HPDE6-E6E7 (cell line): ENCODE data around the gene NHS.
A peak's percentile ranks its signal among the peaks of the same experiment; 100 is the strongest.

Source experiments
- DNase-seq: peaks from one replicate; pipeline ENCODE4 v3.0.0; 2011; ENCODE audit warnings: missing footprints; ENCODE audit errors: extremely low spot score

NHS gene

DNA sequence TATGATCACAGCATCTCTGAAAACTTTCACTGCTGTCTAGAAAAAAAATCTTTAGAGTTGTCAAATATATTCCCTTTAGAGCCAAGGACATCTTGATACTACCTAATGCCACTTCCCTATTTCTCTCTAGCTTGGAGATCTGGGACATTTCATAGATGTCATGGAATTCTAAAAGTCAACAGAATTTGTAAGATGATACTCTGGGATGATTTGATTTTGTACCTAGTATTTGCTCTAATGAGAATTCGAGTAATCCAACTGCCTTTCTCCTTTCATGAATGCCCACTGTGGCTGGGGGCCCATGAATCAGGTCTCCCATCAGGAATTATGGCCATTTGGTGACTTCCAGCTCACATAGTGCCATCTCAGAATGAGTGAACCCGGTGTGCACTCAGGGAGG, 73.2 kb downstream of the NHS start:
- no peak for DNase-seq

DNA sequence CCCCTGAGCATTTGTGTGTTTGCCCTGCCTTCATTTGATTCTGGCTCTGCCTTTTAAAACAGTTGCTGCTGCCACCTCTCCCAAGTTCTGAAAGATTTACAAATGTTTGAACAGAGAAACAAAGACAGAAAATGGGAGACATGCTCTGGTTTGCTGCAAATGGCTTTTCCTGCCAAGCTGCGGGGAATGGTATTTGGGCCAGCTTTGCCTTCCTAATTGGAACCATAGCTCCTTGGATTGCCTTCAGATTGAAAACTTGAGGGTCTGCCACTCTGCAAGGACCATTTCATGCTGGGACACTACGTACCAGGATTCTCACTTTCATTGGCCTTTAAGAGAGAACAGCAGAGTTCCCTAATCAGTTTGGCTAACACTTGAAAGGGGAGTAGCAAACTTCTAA, 74.9 kb downstream of the NHS start:
- DNase-seq: no peak

DNA sequence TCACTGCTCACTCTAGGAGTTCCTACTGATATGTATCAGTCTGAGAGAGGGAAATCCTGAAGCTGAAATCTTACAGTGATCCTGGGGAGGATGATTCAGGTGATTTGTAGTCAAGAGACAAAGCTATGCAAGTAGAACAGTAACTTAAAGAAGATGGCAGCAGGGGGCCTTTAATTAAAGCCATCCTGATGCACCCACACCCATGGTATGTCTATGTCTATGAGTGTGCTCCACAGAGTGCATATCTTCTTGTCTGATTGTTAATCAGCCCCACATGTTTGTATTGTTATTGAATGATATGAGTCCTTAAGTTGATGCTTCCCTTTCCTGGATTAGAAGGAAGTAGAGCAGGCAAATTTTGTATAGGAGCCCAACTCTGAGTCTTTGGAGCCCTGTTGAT, 78.8 kb downstream of the NHS start:
- DNase-seq: no peak

DNA sequence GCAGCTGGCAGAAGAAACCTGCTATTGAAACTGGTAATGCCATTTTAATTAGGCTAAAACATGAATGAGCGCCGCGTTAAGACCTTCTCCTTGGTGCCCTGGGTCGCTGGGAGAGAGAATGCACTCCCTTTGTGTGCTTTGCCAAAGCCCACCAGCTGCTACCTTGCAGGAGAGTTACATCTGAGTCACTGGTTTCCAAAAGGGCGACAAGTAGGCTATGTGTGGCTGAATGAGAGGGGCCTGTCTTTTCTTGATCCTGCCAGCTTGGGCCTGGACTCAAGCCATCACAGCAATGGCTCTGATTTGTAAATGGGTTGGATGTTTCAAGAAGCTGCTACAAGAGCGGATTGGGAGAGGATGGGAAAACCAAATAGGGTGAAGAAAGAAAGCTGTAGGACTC, 81.5 kb downstream of the NHS start:
- no peak for DNase-seq

DNA sequence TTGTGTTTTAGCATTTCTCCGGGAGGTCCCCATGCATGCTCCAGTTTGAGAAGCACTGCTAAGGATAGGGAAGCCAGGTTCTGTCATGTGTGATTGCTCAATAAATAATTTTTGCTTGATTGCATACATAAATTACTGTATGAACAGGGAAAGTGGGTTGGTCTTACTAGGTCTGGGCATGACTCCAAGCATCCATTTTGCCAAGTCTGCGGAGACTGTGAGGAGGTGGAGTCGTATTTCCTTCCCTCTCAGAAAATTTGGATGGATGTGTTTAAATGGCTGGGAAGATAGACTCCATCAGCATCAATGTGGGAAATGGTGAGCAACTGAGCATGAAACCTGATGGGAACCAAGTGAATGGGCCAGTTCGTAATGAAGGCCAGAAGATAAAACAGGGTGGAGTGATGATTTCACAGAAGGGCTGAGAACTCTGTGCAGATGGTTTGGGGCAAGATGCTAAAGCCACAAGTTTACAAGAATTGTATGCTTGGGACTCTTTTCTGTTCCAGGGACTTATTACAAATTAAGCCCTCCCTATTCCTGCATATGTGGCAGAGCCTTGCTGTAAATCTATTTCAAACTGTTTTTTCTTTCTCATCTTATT, 84.1 kb downstream of the NHS start:
- DNase-seq: no peak

DNA sequence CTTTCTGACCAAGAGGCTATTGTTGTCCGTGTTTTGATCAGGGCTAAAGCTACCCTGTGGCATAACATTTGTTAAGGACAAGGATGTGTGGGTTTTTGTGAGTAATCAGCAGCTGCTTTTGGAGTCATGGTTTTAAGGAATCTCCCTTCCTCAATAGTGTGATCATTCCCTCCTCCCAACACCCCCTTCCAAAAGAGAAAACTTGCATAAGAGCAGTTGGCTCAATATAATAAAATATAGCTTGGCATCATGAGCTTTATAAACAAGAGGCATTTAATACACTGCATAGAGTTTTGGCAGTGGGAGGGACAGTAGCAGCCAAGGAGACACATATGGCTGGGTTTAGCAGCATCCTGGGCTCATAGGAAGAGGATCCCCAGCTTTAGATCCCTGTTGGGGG, 84.7 kb downstream of the NHS start:
- DNase-seq: no peak

DNA sequence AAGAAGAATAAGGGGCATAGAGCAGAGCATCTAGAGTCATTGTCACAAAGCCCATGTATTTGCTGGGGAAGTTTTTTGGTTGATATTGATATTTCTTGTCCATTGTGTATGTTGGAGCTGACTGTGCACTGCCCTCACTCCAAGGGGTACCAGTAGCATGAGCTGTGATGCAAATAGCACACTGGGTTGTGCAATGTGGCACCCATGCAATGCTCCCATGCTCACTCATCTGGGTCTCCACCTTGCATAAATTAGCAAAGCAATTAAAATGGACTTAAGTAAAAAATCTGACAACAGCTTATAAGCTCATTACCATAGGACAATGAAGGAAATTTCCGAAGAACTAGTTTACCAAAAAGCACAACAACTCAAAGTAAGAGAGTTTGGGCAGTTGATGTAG, 87.9 kb downstream of the NHS start:
- no peak for DNase-seq

DNA sequence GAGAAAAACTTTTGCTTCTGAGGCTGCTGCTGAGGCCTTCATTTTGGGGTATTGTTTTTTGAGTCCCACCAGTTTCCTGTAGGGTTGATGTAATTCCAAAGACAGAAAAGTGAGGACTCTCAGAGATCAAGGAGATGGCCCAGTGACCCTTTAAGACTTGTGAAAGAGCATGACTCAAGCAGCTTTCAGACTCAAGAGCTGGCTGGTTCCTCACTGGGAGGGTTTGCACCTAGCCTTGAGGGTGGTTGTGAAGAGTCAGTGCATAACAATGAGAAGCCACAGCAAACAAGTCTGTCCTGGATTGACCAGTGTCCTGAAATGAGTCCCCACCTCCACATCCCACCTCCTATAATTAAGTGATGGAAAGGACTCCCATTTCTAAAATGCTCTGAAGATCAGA, 89.2 kb downstream of the NHS start:
- DNase-seq: peak; percentile 13

DNA sequence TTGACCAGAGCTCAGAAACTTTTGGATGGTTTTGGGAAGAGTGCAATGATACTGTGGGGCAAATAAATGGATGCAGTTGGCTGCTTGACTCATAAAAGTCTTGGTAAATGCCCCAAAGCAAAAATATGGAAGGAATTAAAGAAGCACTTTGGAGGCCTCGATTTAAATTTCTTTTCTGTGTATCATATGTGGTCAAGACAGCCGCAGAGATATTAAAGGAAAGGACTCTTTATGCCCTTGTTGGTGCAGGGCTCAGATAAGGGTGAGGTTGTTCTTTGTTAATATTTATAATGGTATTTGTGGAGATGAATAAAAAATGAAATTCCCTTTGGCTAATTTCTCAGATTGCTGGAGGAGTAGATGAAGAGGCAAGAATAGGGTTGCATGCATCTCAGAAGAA, 90.2 kb downstream of the NHS start:
- DNase-seq: no peak

DNA sequence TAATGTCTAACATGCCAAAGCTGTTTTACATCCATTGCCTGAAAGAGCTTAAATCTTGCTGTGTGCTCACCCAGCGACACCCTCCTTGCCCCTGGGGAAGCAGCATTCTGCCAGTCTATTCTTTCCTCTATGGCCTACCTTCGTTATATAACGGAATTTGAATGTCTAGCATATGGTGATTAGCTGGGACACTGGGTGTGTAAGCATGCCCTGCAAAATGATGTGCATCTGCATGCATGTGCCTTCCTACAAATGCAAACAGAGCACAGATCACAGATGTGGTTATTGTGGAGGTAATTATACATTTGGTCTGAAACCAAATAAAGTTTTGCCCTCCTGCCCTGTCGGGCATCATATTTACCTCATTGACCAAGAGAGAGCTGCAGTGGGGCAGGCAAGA, 90.8 kb downstream of the NHS start:
- no peak for DNase-seq

DNA sequence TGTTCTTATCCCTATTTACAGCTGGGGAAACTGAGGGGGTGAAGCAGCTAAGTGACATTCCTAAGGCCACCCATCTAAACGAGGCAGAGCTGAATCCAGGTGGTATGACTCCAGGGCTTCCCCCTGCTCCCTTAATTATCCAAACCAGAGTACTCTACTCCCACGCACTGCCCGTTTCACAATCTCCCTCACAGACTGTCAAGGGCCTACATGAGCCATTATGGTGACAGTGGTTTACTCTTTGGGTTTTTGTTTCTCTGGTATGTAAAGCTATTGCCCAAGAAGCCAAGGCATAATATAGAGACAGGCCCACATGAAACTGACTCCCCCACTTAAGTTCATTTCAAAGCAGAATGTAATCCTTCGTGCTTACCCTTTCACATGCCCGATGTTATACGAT, 95.1 kb downstream of the NHS start:
- no peak for DNase-seq

DNA sequence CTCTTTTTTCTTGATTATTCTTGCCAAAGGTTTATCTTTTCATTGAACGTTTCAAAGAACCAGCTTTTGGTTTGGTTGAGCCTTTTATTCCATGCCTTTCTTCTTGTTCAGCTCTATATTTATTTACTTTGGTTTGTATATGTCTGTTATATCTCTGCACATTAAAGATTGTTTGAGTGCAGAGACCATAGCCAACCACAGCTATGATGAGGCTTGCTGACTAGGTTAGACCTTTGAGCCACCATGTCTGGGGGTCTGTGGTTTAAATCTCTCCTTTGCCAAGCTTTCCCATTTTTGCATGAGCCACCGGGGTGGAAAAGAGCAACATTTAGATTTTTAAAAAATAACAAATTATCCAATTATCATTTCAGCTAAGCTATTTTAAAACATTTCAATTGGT, 96.1 kb downstream of the NHS start:
- no peak for DNase-seq

DNA sequence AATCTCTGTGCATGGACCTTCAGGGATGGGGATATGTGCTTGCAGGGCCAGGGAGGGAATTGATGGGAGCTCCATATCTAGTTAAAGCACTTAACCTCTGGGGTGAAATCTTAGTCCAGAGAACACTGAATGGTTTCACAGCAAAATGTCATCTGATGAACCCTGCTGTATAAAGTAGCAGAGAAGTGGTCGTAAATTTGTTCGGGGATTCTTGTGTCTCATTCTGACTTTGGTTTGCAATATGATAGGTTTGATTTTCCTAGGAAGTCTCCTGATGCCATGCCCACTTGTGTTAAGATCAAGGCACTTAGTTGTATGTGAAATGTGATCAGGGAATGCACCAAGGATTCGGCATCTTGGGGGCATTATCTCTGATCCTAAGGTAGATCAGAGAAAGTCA, 96.9 kb downstream of the NHS start:
- no peak for DNase-seq

DNA sequence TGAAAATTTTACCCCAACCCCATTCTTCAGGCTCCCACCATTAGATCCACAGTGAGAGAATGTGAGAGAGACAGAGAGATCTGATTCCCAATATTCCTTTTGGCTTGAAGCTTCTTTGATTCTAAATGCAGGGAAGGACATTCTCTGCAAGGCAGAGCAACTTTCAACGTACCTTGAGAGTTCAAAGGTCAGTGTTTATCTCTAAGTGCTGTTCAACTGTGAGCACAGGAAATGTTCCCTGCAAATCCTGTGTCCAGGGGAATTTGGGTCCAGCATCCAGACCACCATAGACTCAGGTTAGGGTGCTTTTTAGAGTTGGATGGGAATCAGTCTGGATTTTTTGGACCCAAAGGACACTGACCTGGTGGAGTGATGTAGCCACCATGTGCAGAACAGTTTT, 97.4 kb downstream of the NHS start:
- DNase-seq: no peak

DNA sequence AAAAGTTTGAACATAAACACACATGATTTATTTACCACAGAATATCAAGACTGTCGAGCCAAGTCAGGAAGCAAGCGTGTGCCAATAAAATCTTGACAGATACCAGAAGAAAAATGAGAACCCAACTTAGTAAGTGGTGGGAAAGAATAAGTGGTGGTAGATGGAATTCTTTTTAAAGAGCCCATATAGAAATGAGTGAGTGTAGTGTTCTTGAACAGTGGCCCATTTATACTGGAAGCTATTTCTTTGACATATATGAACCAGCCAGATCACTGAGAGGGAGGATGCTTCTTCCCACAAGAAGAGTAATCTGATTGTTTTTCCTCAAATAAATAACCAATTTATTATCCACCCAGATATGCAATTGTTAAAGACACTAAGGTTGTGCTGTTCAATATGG, 98.0 kb downstream of the NHS start:
- DNase-seq: no peak

DNA sequence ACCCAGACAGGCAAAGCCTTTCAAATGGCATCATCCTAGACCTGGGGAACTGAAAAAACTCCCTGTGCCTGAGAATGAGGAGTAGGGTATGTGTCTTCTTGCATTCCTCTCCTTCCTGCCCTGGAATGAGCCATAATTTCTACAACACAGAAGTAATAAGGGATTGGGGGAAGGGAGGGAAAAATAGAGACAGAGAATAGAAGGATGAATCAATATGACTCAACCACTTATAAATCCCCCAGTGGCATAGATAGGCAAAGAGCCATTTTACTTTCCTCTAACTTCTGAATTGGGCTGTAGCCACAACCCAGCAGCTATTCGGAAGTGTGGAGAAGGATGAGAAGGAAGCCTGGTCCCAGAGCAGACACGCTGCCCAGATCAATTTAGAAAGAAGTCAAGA, 99.9 kb downstream of the NHS start:
- no peak for DNase-seq

DNA sequence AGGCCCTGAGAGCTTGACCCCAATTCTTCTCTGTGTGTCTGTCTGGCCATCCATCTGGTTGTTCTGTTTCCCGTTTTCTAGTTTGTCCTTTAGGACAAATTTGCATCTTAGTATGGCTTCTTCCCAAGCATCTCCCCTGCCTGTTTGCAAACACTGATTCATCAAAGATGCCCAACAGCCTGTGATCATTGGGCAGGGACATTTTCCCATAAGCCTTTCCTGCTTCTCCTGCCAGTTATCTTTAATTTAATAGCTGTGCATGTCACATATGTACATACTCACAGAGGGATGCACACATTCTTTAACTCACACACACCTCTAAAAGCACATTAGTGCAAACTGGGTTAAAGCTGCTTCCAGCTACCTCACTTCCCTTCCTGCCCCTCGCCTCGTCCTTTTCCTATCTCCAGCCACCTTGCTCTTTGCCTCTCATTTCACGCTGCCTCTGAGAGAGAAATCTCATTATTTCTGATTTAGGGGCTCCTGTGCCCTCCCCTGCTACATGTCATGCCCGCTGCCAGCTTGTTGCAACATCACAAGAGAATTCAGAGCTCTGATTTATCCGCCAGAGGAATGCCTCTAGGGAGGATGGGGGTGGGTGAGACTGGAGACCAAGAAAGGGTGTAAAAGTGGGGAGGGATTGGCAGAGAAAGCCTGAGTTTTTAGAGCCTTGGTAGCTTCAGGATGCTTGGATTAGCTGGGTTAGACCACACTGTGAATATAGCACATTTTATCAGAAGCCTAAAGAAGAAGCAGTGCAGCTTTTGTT, 100.6 kb downstream of the NHS start:
- DNase-seq: no peak

DNA sequence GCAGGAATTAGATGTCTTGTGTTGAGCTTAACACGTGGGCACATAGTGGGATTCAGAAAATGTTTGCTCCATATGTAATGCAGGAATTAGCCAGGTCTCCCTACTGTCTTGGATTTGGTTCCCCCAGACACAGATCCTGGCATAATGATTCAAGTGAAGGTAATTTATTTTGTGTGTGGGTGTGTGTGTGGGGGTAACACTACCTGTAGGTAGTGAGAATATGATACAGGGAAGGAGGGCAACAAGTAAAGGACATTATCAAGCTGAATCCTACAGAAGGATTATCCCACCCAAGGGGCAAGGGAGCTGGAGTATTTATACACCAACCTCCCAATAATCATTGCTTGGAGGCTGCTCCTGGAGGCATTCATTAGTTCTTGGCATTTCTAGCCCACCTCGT, 101.4 kb downstream of the NHS start:
- no peak for DNase-seq

DNA sequence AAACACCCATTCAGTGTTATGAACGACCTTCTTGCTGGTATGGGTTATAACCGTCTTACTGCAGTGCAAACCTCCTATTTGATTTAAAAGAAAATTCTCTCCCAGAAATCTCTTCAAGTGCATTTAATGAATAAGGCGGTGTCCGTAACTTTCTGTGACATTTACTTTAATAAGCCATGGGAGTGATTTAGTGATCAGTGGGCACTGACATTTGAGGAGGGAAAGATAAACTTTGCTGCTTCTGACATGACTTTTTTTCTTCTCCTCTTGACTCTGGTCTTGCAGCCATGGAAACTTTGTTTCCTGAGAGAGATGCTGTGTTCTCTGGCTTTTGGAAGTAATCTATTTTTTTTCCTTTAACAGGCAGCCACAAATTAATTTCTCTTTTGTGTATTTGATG, 106.1 kb downstream of the NHS start:
- DNase-seq: no peak

DNA sequence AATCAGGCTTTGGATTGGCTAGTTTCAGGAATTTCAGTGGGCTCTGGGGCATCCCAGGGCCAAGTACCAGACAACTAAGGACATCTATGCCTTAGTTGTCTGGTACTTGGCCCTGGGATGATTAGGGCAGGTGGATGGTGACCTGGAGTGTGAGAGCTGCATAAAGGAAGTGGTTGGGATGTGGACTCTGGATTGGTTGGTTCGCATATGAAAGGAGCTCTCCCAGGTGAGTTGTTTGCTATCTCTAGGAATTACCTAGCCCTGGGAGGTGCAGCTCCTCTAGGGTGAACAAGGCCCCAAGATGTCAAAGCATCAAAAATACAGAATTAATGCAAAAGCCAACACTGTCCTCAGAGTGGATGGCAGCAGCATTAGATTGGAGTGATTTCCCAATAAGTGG, 109.6 kb downstream of the NHS start:
- DNase-seq: no peak

DNA sequence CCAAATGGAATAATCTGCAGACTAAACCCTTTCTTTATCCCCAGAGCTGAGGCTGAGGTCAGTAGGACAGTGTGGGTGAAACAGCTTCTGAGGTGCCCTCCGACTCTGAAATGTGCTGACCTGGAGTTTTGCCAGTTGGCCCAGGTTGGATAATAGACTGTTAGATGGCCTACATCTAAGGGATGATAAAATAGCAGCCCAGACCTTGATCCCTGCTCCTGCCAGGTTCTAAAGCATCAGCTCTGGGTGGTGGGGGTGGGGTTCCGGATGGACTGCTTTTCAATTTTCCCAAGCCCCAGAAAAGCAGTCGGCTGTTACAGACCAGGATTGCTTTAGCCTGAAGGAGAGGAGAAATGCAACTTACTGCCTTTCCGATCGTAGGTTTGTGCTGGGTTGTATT, 110.4 kb downstream of the NHS start:
- DNase-seq: no peak

DNA sequence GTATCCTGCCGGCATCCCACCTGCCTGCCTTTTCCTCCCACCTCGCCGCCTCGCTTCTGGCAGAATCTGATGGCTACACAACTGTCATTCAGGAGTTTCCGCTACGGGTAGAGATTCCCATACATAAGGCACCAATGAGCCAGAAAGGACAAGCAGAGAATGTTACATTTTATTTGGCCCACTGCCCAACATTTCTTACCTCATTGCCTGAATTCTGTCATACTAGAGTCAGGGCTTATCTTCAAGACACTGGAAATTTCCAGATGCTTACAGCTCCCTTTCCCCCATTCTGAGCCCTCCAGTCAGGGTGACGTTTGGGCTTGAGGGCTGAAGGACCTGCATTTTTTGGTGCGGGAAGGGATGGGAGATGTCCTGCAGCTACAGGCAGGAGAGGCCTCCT, 113.0 kb downstream of the NHS start:
- DNase-seq: no peak

DNA sequence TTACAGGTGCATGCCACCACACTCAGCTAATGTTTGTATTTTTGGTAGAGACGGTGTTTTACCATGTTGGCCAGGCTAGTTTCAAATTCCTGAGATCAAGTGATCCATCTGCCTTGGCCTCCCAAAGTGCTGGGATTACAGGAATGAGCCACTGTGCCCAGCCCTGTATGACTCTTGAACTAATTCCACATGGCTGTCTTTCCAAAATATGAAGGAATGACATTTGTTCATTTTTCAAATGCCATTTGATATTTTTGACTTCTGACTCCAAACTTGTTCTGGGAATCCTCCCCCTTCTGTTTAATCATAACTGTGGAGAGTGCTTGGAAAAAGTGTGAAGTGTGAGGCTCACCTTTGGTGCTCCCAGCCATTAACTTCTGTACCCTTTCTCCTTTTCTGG, 119.2 kb downstream of the NHS start:
- no peak for DNase-seq

DNA sequence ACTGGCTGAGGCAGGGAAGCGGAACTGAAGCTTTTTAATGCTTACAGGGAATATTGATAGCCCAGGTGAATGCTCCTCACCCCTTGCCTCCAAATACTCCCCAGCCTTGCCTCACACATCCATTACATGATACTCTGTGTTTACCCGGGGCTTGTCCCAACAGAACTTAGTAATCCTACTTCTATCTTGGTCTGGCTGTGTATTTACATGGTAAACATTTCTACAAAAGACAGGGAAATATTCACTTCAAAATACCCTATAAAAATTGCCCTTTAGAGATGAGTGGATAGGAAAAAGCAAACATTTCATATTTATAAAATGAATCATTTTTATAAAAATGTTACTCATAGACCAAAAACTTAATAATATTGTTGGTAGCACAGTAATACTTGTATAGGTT, 120.1 kb downstream of the NHS start:
- DNase-seq: no peak
